ENCODE data around the gene AMDHD2. TPM values are rescaled to one million over a fixed set of nuclear protein-coding genes. Genes with fewer than 3 reads are reported as not detected.

The AMDHD2 gene
- total RNA-seq, 1 experiment from 2014 or later = 114 TPM

DNA sequence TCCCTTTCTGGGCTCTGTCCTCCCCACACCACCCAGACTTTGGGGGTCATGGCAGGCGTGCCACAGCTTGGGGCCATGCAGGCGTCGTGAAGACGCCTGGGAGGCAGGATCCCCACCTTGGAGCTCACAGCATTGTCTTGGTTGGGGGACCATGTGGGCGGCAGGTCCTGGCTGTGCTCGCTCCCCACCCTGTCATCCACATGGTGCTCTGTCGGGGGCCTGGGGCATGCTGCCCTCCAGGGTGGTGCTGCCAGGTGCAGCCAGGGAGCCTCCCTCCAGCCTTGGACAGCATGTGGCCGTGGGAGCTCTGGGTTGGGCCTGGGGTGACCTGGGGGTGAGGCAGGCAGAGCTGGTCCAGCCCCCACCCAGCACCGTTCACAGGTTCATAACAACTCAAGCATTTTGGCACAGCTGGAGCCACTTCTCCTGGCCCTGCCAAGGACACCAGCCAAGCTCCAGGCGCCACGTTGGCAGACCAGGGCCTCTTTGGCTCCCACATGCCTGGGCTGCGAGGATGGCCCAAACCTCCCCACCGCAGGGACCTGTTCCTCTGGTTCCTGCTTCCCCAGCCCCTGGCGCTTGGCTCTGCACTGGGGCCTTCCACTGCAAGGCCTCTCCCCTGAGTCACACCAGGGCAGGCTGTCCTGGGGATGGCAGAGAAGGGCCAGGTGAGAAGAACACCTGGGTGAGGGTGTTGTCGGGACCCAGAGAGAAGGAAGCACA, 21.5 kb upstream of the AMDHD2 start:
- no peak for DNase-seq (ENCODE audit: low spot score)

DNA sequence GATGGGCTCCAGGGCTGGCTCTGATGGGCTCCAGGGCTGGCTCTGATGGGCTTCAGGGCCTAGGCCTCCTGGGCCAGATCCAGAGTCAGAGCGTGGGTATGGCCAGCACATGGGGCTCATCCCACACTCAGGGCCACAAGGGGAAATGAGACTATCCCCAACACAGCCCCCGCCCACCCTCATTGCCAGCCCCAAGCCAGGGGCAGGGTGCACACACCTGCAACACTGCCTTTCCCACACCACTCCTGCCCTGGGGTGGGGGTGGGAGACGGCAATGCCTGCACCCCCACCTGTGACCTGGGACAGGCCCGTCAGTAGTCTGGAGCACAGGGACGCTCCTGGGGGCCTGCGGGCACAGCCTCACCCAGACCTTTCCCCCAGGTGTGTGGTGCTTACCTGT, 20.7 kb upstream of the AMDHD2 start:
- DNase-seq (ENCODE audit: low spot score) = no peak

DNA sequence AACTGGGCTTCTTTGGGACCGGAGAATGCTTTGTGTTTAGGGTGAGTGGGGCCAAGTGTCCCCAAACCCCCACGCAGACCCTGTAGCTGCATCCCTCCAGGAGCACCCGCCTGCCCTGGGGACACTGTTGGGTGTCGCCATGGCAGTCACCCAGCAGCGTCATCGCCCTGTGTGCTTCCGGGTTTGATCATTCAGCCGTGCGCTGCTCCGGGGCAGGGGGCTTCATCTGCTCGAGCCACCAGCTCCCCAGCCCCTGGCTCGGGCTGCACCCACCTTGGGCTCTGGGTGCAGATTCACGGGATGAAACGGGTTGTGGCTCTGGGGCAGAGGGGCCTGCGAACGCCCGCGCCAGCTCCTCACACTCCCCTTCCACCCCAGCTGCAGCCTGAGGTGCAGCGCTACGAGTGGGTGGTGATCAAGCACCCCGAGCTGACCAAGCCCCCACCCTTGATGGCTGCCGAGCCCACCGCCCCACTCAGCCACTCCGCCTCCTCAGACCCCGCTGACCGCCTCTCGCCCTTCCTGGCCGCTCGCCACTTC, 20.2 kb upstream of the AMDHD2 start:
- no peak for DNase-seq (ENCODE audit: low spot score)

DNA sequence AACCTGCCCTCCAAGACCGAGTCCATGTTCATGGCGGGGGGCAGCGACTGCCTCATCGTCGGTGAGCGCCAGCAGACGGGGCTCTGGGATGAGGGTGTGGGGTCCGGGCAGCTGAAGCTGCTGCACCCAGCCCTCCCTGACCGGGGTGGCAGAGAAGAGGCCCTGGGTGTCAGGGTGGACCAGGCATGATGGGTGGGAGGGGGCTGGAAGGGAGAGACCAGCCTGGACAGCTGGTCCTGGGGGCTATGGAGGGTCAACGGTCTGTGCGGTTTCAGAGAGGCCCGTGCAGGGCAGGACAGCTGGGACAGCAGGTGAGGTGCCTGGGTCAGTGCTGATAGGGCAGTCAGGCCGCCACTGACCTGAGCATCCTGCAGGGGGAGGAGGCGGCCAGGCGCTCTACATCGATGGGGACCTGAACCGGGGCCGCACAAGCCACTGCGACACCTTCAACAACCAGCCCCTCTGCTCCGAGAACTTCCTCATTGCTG, 19.7 kb upstream of the AMDHD2 start:
- no peak for DNase-seq (ENCODE audit: low spot score)

DNA sequence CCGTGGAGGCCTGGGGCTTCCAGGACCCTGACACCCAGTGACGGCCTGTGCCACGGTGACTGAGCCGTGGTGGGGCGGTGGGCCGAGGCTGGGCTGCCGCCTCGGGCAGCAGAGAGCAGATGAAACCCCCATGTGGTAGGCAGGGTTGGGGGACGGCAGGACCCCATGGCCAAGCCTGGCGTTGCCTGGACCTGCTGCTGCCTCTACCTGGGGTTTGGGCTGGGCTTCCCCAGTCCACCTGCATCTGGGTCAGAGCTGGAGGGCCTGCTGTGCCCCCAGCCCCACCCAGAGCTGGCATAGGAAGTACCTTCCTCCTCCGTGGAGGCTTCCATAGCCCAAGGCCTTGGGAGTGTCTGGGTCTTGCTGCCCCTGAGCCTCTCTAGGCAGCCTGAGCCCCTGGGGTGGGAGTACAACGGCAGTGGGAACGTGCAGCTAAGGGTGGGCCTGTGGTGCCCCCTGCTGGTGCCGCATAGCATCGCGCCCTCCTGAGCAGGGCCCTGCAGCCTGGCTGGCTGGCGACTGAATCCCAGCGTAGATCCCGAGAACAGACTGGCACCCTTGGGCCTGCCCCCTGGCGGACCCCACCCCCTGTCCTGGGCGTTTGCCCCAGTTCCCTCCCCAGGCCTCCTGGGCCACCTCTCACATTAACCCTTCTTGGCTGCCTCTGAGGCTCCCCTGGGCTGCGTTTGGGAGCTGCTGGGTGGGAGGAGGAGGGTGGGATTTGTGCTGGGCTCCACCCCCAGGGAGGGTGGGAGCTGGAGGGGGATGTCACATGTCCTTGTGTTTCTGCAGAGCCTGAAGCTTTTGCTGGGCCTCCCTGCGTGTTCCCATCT, 19.0 kb upstream of the AMDHD2 start:
- DNase-seq (ENCODE audit: low spot score) = peak; percentile 80

DNA sequence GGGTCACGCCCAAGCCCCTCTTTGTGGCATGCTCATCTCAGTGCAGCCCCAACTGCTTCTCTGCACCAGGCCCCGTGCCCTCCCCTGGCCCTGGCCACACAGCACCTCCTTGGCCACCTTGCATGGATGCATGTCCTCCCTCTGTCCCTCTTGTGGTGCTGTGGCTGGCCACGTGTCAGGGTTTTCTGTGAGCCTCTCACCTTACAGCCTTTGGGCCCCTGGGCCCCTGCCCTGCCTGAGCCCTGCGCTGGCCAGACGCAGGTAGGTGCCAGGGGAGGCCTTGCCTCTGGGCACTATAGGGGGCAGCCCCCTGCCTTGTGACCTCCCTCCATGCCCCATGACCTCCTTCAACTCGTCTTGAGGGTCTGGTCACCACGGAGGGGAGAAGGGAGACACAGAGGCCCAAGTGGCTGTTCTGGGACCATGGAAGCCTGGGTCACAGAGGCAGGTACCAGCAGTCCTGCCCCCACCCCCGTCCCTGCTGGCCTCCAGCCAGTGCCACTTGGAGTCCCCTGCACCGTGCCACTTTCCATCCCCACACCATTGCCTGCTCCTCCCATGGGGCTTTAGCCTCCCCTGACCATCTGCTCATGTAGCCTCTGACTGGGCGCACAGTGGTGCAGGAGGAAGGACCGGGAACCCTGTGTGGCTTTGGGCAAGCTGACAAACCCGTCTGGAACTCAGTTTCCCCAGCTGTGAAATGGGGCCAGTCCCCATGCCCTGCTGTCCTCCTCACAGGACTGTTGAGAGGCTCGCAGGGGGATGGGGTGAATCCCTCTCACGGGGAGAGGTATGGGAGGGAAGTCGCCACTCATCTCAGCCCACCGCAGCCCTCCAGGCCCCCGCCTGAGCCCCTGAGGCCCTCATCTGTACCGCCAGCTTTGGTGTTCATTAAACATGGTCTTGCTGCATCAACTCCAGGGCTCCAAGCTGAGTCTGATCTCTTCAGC, 17.9 kb upstream of the AMDHD2 start:
- no peak for DNase-seq (ENCODE audit: low spot score)

DNA sequence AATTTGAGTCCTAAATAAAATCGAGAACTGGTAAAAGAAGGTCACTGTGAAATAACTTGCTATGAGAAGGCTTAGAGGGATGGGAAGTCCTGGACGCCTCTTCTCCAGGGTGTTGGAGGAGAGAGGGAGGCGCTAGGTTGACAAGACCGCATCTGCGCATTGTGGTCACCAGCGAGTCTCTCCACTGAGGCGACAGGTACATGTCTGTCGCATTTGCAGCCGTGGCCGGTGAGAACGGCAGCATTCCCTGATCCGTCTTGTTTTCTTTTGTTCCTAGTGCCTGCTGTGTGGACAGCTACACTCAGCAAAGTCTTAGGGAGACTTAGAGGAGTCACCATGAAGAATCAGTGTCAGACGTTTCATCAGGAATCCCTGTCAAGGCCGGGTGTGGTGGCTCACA, 14.5 kb upstream of the AMDHD2 start:
- DNase-seq (ENCODE audit: low spot score) = no peak

DNA sequence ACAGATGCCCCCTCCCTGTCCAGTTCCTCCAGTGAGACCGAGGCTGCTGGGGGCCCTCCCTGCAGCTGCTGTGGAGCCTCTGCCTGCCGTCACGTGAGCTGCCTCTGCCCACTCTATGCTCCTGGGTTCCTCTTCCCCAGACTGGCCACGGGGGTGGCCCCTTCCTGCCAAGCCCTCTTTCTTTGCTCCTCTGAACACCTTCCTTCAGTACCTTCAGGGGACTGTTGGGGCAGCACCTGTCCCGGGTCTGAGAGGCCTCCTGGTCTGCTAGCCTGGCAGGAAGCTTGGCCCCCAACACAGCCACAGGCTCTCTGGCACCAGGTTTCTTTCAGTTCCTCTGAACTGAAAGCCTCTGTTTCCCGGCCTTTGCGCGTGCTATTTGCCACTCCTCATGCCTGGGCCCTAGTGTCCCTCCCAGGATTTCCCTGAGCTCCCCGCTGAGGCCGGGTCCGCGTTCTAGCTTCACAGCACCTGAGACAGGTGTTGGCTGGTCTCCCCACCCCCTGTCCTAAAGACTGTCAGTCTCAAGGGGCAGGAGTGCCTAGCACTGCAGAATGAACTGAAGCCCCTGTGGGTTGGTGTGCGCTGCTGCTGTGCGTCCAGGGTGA, 13.0 kb upstream of the AMDHD2 start:
- no peak for DNase-seq (ENCODE audit: low spot score)

DNA sequence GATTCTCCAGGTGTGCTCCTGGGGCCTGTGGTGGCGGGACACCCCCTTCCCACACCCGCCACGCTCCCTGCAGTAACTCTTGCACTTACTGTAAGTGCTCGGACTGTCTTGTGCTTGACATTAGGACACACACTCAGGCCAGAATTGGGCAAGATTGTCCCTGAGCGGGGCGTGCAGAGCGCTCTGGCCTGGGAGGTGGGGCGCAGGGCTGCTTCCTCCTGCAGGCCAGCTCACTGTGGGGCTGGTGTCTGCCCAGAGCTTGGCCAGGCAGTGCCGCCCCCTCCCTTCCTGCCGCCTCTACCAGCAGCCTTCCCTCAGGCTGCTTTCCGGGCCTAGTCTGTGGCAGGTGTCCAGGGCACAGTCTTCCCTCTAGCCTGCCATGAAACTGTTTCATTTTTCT, 12.5 kb upstream of the AMDHD2 start:
- no peak for DNase-seq (ENCODE audit: low spot score)

DNA sequence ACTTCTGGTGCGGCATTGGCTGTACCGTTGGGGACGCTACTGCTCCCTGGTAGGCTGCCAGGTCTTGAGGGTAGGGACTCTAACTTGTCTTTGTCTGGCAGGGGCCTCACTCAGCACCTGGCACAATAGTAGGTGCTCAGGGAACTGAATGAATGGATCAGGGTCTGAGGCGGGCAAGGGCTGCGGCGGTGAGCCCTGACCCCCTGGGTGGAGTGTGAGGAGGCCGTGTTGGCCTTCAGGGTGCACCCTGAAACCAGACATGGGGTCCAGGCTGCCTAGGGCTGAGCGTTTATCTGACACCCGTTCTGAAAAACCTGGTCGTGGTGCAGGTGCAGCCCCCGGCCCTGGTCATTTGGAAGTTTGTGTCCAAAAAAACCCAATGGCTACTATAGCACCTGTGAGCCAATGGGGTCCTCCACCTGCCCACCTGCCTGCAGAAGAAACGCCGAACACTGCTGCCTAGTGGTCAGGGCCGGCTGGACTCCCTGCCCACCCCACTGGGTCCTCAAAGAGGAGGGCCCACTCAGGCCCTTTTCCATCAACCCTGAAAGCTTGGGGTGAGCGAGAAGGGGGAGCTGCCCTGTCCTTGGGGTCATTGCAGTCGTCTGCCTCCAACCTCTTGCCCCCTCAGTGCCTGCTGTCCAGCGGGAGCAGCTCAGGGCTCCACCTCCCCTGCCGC, 11.3 kb upstream of the AMDHD2 start:
- no peak for DNase-seq (ENCODE audit: low spot score)

DNA sequence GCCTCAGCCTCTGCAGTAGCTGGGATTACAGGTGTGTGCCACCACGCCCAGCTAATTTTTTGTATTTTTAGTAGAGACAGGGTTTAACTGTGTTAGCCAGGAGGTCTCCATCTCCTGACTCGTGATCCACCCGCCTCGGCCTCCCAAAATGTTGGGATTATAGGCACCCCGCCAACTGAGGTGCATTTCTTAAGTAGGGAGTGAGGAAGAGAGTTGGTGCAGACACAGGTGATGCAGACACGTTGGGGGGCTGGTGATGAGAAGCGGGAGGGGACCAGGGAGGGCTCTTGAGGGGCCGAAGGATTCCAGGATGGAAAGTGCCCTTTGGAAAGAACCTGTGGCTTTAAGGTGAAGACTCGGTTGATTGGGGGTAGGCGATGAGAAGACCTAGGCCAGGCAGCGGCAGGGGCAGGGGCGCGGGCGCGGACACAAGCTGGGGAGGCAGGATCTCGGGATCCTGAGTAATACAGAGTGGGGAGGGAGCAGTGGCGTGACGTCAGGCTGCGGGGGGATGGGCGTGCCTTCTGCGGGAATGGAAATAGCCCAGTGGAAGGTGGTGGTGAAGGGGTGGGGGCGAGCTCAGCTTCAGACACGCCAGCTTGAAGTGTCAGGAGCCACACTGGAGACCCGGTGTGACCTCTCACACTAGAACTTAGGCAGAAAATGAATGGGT, 8.9 kb upstream of the AMDHD2 start:
- DNase-seq (ENCODE audit: low spot score) = no peak

DNA sequence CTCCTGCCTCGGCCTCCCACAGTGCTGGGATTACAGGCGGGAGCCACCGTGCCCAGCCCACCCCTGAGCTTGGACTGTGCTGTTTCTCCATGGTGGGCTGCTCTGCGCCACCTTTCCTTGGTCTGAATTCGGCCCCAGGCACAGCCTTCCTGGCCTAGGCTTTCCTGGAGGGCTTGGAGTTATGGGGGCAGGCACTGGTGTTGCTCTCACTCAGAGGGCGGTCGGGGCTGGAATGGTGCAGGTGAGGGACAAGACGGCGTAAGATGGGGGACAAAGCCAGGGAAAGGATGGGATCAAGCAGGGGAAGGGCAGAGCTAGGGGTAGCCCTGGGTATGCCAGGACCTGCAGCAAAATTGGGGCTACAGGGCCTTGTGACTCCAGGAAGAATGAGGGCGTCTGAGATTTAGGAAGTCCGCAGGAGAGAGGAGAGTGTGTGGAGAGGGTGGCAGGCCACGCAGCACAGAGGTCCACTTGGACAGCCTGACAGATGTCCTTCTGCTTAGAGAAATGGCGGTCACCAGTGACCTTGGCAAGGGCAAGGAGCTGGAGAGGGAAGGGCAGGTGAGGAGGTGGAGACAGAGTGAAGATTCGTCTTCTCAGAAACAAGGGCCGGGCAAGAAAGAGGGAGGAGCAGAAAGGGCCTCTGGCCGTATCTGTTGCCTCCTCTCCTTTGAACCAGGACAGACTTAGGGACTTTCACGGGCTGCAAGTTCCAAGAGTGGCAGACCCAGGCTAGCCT, 8.0 kb upstream of the AMDHD2 start:
- no peak for DNase-seq (ENCODE audit: low spot score)

DNA sequence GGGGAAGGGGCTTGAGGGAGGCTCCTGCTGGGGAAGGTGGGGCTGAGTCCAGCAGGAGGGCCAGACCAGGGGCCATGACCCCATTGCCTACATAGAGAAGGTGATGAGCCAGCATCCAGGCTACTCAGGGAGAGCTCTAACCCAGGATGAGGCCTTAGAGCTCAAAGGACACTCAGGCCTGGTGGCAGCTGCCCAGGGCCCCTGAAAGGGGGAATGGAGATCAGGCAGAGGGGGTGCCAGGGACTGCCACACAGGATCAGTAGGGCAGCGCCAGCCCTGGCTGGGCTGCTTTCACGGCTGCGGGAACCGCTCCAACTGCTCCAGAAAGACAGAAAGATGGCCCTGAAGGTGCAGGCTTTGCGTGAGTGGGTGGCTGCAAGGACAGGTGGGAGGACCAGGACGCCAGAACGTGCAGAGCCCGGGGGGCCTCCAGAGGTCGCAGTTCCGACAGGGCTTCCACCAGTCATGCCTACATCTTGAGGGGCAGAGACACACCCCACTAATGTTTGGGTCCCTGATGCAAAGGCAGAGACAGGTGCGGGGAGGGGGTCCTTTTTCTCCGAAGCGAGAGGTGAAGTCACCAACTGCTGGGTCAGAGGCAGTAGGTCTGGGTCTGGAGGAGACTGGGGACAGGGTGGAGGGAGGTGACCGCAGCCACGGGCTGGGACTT, 7.3 kb upstream of the AMDHD2 start:
- no peak for DNase-seq (ENCODE audit: low spot score)

DNA sequence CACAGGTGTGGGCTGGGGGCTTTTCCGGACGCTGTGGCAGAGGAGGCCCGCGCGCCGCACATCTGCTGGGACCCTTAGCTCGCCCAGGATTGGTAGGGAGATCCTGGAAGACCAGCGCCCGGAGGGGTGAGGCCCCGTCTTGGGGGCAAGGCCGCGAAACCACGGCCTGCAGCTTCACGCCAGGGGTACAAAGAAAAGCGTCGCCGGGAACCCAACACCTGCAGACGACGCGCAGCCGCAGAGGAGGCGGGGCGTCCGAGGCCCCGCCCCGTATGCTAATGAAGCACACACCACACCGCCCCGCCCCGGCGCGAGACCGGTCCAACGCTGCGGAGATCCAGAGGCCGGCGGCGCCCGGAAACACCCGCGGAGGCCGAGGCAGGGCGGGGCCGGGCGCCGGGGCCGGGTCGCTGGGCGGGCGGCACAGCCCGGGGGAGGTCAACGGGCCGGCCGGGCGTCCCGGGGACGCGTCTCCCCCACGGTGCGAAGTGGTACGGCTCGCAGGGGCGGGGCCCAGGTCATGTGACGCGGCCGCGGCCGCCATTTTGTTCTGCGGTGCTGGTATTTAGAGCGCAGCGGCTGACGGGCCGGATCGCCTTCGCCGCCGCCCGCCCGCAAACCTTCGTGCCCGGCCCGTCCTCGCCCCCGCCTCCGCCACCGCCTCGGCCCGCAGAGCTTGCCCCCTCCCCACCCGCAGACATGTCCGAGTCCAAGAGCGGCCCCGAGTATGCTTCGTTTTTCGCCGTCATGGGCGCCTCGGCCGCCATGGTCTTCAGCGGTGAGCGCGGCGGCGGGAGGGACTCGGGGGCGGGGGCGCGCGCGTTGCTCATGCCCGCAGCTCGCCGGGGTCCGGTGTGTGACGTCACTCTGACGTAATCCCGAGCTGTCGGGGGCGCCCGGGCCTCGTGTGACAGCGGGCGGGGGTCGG, 6.5 kb upstream of the AMDHD2 start, which contains the start of gene ATP6V0C:
Gene ATP6V0C (plus strand): TSS at position 548 of the 928 bp plus-strand sequence. CDS start 152 bp downstream, at position 700.
- DNase-seq (ENCODE audit: low spot score) = peak; percentile 95

DNA sequence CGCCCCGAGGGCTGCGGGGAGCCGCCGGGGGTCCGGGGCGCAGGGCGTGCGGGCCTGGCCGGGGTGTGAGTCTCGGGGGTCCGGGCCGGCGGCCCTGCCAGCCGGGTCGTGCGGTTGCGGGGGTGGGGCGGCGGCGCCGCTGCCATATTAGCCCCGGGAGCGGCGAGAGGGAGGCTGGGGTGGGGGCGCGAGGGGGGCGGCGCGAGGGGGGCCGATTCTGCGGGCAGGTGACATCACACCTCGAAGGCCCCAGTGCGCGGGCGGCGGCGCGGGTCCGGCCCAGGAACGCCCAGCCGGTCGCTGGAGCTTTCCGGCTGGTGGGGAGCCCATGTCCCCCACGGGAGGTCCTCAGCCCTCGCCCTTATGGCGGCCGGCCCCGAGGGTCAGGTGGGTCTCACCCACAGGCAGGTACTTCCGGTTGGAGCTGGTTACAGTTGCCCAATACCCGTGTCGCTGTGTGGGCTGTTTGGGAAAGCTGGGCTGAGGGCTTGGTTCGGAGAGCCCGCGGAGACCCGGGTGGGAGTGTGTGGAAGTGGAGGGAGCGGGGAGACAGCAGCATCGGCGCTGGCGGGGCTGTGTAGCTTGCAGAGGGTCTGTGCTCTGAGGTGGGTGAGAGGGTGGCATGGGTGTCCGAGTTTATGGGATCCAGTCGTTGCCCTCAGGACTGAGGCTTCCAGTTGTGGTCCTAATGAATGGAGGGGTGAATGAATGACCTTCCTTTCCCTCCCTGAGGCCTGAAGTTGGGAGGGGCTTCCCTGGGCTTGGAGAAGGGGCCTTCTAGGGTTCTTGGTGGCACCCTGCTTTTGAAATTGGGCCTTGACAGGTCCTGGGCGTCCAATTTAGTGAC, 5.6 kb upstream of the AMDHD2 start:
- no peak for DNase-seq (ENCODE audit: low spot score)

DNA sequence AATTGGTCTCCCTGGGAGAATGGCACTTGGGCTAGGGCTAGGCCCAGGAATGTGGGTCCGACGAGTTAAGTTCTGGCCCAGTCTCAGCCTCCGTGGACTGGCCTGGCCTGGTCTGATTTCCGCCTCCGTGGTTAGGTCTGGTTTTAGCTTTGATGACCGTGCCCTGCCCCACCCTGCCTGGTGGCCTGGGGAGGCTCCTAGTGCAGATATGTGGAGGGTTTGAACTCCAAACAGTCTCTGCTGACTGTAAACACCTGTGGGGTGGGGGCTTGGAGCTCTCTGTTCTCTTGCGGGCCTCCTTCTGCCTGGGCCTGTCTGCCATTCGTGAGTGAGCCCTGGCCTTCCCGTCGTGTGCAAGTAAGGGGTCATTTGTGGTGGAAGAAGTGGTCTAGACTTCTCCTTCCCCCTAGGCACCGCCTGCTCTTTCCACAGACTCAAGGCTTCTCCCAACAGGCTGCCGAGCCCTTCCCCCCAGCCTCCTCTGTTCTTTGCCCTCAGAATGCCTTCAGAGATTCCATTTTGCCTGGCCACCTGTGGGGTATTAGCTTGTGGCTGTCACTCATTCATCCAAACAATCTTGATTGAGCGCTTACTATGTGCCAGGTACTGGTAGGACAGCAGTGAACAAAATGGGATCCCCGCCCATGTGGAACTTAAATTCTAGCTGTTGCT, 4.9 kb upstream of the AMDHD2 start:
- DNase-seq (ENCODE audit: low spot score) = no peak
